Measurements from ENCODE around the gene RPL13A. TPM values are rescaled to one million over a fixed set of nuclear protein-coding genes. Genes with fewer than 3 reads are reported as not detected.

The RPL13A gene
- total and polyA plus RNA-seq, 9 of the 15 experiments (the other 6 are each of a cell fraction or from before 2014, with no cell fraction given) = 1,744 to 5,482 (median 2,949) TPM

DNA sequence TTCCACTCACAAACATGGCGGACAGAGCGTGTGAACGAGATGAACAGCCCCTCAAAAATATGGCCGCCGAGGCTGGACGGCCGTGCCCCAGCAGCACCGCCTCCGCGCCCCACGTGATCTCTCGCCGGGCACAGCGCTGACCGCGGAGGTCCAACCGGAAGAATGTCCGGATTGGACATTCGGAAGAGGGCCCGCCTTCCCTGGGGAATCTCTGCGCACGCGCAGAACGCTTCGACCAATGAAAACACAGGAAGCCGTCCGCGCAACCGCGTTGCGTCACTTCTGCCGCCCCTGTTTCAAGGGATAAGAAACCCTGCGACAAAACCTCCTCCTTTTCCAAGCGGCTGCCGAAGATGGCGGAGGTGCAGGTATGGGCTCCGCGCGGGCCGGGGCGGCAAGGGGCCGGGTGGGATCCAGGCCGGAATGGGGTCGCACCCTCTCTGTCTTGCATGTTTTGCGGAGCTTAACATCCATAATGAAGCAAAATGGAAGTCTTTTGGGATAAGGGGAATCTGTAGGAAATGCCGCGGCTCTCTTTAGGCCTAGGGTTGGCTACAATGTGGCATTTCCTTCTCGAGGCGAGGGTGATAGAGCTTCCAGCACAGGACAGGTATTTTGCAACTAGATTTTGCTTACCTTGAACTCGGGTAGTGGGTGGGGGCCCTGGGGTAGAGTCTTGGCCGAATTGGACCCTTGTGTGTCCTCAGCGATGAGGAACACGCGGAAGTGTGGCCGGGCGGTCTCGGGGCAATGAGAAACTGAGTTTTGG lies at the start of gene RPL13A (continued):
- TF ChIP-seq BHLHE40 (IDR thresholded peaks at IDR 0.05; ENCODE audit: low read length) (peak; percentile 67), CTCF (IDR thresholded peaks at IDR 0.05 in 2 of 3, conservative IDR thresholded peaks at IDR 0.05 in 1 of 3; ENCODE audit: insufficient read depth in 2 of 3, low read depth in 1 of 3, low read length in 3 of 3) (no peak), NCOA6 (IDR thresholded peaks at IDR 0.05) (no peak), MCM2 (IDR thresholded peaks at IDR 0.05; ENCODE audit: low read depth) (no peak), XRCC4 (IDR thresholded peaks at IDR 0.05; ENCODE audit: extremely low read depth, insufficient read depth, insufficient read length) (no peak), KLF6 (CRISPR knock-in tag; IDR thresholded peaks at IDR 0.05; ENCODE audit: borderline replicate concordance) (no peak), ZNF512 (tag; IDR thresholded peaks at IDR 0.05) (no peak), RUNX1 (IDR thresholded peaks at IDR 0.05; ENCODE audit: low read depth) (no peak), SRSF3 (IDR thresholded peaks at IDR 0.05; ENCODE audit: insufficient read depth, low read length) (no peak), RAD21 (CRISPR knock-in tag; conservative IDR thresholded peaks at IDR 0.05 in 1 of 2, IDR thresholded peaks at IDR 0.05 in 1 of 2) (no peak), ZNF445 (CRISPR knock-in tag; IDR thresholded peaks at IDR 0.05; ENCODE audit: low read depth) (no peak), SNRNP70 (optimal IDR thresholded peaks at IDR 0.05; ENCODE audit: low read depth, low read length) (no peak), ZC3H8 (IDR thresholded peaks at IDR 0.05) (no peak), ZNF134 (CRISPR knock-in tag; conservative IDR thresholded peaks at IDR 0.05) (no peak)
- TF ChIP-seq, protein P1, sequence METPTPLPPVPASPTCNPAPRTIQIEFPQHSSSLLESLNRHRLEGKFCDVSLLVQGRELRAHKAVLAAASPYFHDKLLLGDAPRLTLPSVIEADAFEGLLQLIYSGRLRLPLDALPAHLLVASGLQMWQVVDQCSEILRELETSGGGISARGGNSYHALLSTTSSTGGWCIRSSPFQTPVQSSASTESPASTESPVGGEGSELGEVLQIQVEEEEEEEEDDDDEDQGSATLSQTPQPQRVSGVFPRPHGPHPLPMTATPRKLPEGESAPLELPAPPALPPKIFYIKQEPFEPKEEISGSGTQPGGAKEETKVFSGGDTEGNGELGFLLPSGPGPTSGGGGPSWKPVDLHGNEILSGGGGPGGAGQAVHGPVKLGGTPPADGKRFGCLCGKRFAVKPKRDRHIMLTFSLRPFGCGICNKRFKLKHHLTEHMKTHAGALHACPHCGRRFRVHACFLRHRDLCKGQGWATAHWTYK (CRISPR knock-in tag; IDR thresholded peaks at IDR 0.05) = no peak
- TF ChIP-seq, protein P2, sequence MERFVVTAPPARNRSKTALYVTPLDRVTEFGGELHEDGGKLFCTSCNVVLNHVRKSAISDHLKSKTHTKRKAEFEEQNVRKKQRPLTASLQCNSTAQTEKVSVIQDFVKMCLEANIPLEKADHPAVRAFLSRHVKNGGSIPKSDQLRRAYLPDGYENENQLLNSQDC (CRISPR knock-in tag; IDR thresholded peaks at IDR 0.05) = no peak
